OCI-LY3 (cell line): ENCODE measurements around the gene TNFRSF18.
"Not testable (repeated sequence)": the region's sequence is repeated elsewhere in the genome, so short reads cannot be mapped to it uniquely, and the experiment has no call there.

ENCODE experiments used
- H2AFZ ChIP-seq: fragments of 200-600, 300-600 bp; shearing (Covaris generic); 2 replicates; pipeline ENCODE4 v1.6.0; 2014; ENCODE audit warnings: antibody characterized with exemption, low read depth, low read length
- H3K27ac ChIP-seq: fragments of 200-600, 300-600 bp; sonication (generic); 2 replicates; pipeline ENCODE4 v1.5.1; 2014; ENCODE audit warnings: mild to moderate bottlenecking, low read length, moderate library complexity, mixed read lengths
- H3K27me3 ChIP-seq: fragments of 200-600, 300-600 bp; sonication (generic); 2 replicates; pipeline ENCODE4 v1.6.1; 2014; ENCODE audit warnings: low read depth, low read length, mixed read lengths
- H3K36me3 ChIP-seq: fragments of 200-600, 300-600 bp; sonication (generic); replicated peaks from 2 replicates; pipeline ENCODE3; 2014; ENCODE audit warnings: low read depth, low read length, mixed read lengths
- H3K4me1 ChIP-seq: fragments of 300-600, 200-600 bp; sonication (generic); 2 replicates; pipeline ENCODE4 v1.6.1; 2014; ENCODE audit warnings: low read length, mixed read lengths
- H3K4me2 ChIP-seq: fragments of 200-600, 300-600 bp; sonication (generic); 2 replicates; pipeline ENCODE4 v1.6.1; 2014; ENCODE audit warnings: low read length, mixed read lengths
- H3K4me3 ChIP-seq: fragments of 300-600, 200-600 bp; sonication (generic); 2 replicates; pipeline ENCODE4 v1.5.1; 2014; ENCODE audit warnings: antibody characterized with exemption, mild to moderate bottlenecking, low read length, moderate library complexity
- H3K79me2 ChIP-seq: fragments of 300-600, 200-600 bp; shearing (Covaris generic); 2 replicates; pipeline ENCODE4 v1.6.1; 2014; ENCODE audit warnings: mild to moderate bottlenecking, low read length, mixed read lengths
- H3K9ac ChIP-seq: fragments of 300-600, 200-600 bp; shearing (Covaris generic); 2 replicates; pipeline ENCODE4 v1.6.0; 2014; ENCODE audit warnings: mild to moderate bottlenecking, low read length, moderate library complexity
- H3K9me3 ChIP-seq: fragments of 200-600, 300-600 bp; shearing (Covaris generic); 2 replicates; pipeline ENCODE4 v1.6.1; 2014; ENCODE audit warnings: low read length, mixed read lengths; ENCODE audit not compliant: insufficient read depth
- H4K20me1 ChIP-seq: fragments of 200-600, 300-600 bp; sonication (generic); 2 replicates; pipeline ENCODE4 v1.6.1; 2016; ENCODE audit warnings: low read length, mixed read lengths; ENCODE audit not compliant: insufficient read depth
- CTCF ChIP-seq: fragments of 200-600, 300-600 bp; sonication (generic); IDR thresholded peaks from 2 replicates; pipeline ENCODE4 v1.5.1; 2014; ENCODE audit warnings: antibody characterized with exemption, low read length, low read depth
- EZH2phosphoT487 ChIP-seq: fragments of 200-600 bp; shearing (Covaris generic); IDR thresholded peaks from 2 replicates; pipeline ENCODE4 v1.6.1; 2018; ENCODE audit warnings: antibody characterized with exemption, mixed run types, low read depth

TNFRSF18 gene

GRCh38 chr1:1179346-1179982 is 26.9 kb downstream of the TNFRSF18 start:
- Histone ChIP-seq H3K4me3 (no peak overlapping the region), H3K9me3 (no peaks in the 10 kb centered on the region), H3K4me1 (no peaks in the 10 kb centered on the region), H3K36me3 (no peaks in the 10 kb centered on the region), H3K4me2 (no peak overlapping the region), H3K27ac (no peak overlapping the region), H3K9ac (no peak overlapping the region), H3K27me3 (no peaks in the 10 kb centered on the region), H4K20me1 (no peaks in the 10 kb centered on the region), H2AFZ (no peak overlapping the region), H3K79me2 (no peaks in the 10 kb centered on the region)
- TF ChIP-seq EZH2phosphoT487 (no peak), CTCF (no peak)

- no peak overlapping the region for H3K9ac ChIP-seq
- no peak overlapping the region for H3K4me2 ChIP-seq
- H3K9me3 ChIP-seq, result no peaks in the 10 kb centered on the region
- no peaks in the 10 kb centered on the region for H4K20me1 ChIP-seq
- no peaks in the 10 kb centered on the region for H3K4me1 ChIP-seq
- TF ChIP-seq EZH2phosphoT487 (no peak), CTCF (no peak)
- H3K27ac ChIP-seq, result no peak overlapping the region
- no peak overlapping the region for H2AFZ ChIP-seq
- H3K36me3 ChIP-seq, result no peaks in the 10 kb centered on the region
- no peak overlapping the region for H3K4me3 ChIP-seq
- H3K27me3 ChIP-seq, result no peaks in the 10 kb centered on the region
- H3K79me2 ChIP-seq, result no peaks in the 10 kb centered on the region
These were observed 27.5 kb downstream of the TNFRSF18 start for GRCh38 chr1:1178794-1179331.

- TF ChIP-seq EZH2phosphoT487 (no peak), CTCF (no peak)
- Histone ChIP-seq H4K20me1 (no peaks in the 10 kb centered on the region), H3K4me3 (no peak overlapping the region), H3K4me1 (no peaks in the 10 kb centered on the region; the same call in 1 of the 2 replicates), H3K9me3 (no peaks in the 10 kb centered on the region), H3K36me3 (no peaks in the 10 kb centered on the region), H3K4me2 (no peak overlapping the region), H2AFZ (no peak overlapping the region), H3K27ac (no peak overlapping the region), H3K27me3 (no peaks in the 10 kb centered on the region), H3K79me2 (no peaks in the 10 kb centered on the region), H3K9ac (no peak overlapping the region)
These were observed 28.8 kb downstream of the TNFRSF18 start for GRCh38 chr1:1177452-1178206.

- Histone ChIP-seq H4K20me1 (no peaks in the 10 kb centered on the region), H3K4me1 (peaks cover 6% of the 10 kb centered on the region), H3K4me2 (no peak overlapping the region), H3K9ac (no peak overlapping the region), H2AFZ (no peak overlapping the region), H3K27ac (no peak overlapping the region), H3K27me3 (no peaks in the 10 kb centered on the region), H3K79me2 (no peaks in the 10 kb centered on the region), H3K36me3 (no peaks in the 10 kb centered on the region), H3K9me3 (no peaks in the 10 kb centered on the region), H3K4me3 (no peak overlapping the region)
- TF ChIP-seq CTCF, result no peak
- no peak for TF ChIP-seq EZH2phosphoT487
These were observed 29.5 kb downstream of the TNFRSF18 start for GRCh38 chr1:1176931-1177330.

GRCh38 chr1:1176063-1176761 is 30.2 kb downstream of the TNFRSF18 start:
- not testable (repeated sequence) for H3K9me3 ChIP-seq, H2AFZ ChIP-seq, H3K4me2 ChIP-seq, H3K9ac ChIP-seq, H3K27ac ChIP-seq, H4K20me1 ChIP-seq, H3K4me3 ChIP-seq, H3K36me3 ChIP-seq, H3K27me3 ChIP-seq, H3K79me2 ChIP-seq
- H3K4me1 ChIP-seq, result peaks cover 12% of the 10 kb centered on the region
